ENCODE results near the gene XRCC3. TPM values are rescaled to one million over a fixed set of nuclear protein-coding genes. Genes with fewer than 3 reads are reported as not detected.

The XRCC3 gene
- total RNA-seq, 1 experiment from 2014 or later, result 46.7 TPM

DNA sequence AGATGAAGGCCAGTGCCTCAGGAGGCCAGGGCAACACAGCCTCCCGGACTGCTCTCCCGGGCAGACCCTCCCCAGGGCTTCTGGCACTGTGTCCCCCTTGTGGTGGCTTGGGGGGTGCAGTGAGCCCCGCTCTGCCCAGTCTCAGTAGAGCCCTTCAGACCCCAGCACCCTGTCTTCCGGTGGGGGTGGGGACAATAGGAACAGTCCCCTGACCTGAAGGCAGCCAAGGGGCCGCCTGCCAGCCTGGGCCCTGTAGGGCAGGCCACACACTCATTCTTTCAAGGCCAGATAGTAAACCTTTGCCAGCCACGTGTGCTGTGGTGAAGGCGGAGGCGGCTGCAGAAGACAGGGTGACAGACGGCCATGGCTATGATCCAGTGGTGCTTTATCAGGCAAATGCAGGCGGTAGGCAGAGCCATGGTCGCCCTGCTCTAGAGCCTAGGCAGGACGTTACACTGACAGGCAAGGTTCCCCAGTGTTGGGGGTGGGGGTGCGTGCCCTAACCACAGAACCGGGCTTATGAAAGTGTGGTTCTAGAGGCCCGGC is 15.3 kb upstream of the XRCC3 start (continued):
- no peak for TF ChIP-seq ZNF263 (CRISPR knock-in tag; IDR thresholded peaks at IDR 0.05; ENCODE audit: low read depth)

DNA sequence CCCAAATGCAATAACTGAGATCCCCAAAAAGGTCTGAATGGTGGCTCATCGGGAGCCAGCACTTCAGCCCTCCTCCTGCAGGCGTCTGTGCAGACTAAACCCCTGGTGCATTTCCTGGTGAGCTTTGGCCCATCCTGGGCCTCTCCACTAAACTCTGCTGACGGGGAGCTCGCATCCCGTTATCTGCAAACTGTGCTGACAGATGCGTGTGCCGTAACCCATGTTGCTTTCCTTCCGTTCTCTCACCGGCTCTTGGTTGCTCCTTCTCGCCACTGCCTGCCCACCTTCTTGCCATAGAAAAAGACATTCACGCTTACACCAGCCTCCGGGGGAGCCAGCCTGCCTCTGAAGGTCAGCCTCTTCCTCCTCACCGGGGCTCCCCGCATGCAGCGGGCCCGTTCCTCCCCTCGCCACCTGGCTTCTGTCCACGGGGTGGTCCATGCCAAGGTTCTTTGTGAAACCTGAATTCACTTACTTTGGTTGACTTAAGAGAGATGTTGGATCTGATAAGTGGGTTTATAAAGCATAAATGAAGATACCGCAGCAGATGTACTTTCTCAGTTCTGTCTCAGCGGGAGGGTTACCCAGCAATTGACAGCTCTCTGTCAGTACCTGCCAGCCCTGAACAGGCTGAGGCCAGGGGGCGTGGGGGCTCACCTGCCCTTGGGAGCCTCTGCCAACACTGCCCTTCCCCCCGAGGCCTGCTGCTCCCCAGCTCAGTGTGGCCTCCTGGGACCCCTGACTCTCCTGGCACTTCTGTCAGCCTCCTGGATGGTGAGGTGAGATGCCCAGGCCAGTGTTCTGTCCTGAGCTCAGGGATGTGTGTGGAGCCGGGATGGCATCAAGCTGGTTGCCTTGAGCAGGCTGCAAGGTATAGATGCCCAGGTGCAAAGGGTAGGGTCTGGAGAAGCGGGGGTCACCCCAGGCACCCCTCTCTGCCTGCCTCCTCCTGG is 14.5 kb upstream of the XRCC3 start:
- DNase-seq (ENCODE audit: low spot score) (no peak), ATAC-seq (no peak)
- Mint-ChIP-seq H3K4me1 (no peaks in the 10 kb centered on the region), H3K4me3 (no peak overlapping the region), H3K27me3 (ENCODE audit: low read depth) (no peaks in the 10 kb centered on the region), H3K9me3 (no peaks in the 10 kb centered on the region), H3K36me3 (peaks cover 20% of the 10 kb centered on the region), H3K27ac (no peak overlapping the region)
- ChIA-PET CTCF (no interaction called here), POLR2A (no interaction called here)
- TF ChIP-seq ZNF263 (CRISPR knock-in tag; IDR thresholded peaks at IDR 0.05; ENCODE audit: low read depth) (no peak), ZNF416 (CRISPR knock-in tag; IDR thresholded peaks at IDR 0.05) (no peak)
- TF ChIP-seq, protein P1, sequence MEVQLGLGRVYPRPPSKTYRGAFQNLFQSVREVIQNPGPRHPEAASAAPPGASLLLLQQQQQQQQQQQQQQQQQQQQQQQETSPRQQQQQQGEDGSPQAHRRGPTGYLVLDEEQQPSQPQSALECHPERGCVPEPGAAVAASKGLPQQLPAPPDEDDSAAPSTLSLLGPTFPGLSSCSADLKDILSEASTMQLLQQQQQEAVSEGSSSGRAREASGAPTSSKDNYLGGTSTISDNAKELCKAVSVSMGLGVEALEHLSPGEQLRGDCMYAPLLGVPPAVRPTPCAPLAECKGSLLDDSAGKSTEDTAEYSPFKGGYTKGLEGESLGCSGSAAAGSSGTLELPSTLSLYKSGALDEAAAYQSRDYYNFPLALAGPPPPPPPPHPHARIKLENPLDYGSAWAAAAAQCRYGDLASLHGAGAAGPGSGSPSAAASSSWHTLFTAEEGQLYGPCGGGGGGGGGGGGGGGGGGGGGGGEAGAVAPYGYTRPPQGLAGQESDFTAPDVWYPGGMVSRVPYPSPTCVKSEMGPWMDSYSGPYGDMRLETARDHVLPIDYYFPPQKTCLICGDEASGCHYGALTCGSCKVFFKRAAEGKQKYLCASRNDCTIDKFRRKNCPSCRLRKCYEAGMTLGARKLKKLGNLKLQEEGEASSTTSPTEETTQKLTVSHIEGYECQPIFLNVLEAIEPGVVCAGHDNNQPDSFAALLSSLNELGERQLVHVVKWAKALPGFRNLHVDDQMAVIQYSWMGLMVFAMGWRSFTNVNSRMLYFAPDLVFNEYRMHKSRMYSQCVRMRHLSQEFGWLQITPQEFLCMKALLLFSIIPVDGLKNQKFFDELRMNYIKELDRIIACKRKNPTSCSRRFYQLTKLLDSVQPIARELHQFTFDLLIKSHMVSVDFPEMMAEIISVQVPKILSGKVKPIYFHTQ (CRISPR knock-in tag; IDR thresholded peaks at IDR 0.05), result no peak
- TF ChIP-seq, protein P2, sequence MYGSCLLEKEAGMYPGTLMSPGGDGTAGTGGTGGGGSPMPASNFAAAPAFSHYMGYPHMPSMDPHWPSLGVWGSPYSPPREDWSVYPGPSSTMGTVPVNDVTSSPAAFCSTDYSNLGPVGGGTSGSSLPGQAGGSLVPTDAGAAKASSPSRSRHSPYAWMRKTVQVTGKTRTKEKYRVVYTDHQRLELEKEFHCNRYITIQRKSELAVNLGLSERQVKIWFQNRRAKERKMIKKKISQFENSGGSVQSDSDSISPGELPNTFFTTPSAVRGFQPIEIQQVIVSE (CRISPR knock-in tag; IDR thresholded peaks at IDR 0.05; ENCODE audit: borderline replicate concordance), result no peak
- TF ChIP-seq, protein P3, sequence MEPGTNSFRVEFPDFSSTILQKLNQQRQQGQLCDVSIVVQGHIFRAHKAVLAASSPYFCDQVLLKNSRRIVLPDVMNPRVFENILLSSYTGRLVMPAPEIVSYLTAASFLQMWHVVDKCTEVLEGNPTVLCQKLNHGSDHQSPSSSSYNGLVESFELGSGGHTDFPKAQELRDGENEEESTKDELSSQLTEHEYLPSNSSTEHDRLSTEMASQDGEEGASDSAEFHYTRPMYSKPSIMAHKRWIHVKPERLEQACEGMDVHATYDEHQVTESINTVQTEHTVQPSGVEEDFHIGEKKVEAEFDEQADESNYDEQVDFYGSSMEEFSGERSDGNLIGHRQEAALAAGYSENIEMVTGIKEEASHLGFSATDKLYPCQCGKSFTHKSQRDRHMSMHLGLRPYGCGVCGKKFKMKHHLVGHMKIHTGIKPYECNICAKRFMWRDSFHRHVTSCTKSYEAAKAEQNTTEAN (CRISPR knock-in tag; IDR thresholded peaks at IDR 0.05), result no peak
- TF ChIP-seq, protein P4, sequence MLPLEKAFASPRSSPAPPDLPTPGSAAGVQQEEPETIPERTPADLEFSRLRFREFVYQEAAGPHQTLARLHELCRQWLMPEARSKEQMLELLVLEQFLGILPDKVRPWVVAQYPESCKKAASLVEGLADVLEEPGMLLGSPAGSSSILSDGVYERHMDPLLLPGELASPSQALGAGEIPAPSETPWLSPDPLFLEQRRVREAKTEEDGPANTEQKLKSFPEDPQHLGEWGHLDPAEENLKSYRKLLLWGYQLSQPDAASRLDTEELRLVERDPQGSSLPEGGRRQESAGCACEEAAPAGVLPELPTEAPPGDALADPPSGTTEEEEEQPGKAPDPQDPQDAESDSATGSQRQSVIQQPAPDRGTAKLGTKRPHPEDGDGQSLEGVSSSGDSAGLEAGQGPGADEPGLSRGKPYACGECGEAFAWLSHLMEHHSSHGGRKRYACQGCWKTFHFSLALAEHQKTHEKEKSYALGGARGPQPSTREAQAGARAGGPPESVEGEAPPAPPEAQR (CRISPR knock-in tag; IDR thresholded peaks at IDR 0.05), result no peak
- TF ChIP-seq, protein P5, sequence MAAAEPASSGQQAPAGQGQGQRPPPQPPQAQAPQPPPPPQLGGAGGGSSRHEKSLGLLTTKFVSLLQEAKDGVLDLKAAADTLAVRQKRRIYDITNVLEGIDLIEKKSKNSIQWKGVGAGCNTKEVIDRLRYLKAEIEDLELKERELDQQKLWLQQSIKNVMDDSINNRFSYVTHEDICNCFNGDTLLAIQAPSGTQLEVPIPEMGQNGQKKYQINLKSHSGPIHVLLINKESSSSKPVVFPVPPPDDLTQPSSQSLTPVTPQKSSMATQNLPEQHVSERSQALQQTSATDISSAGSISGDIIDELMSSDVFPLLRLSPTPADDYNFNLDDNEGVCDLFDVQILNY (CRISPR knock-in tag; IDR thresholded peaks at IDR 0.05), result no peak
- TF ChIP-seq, protein P6, sequence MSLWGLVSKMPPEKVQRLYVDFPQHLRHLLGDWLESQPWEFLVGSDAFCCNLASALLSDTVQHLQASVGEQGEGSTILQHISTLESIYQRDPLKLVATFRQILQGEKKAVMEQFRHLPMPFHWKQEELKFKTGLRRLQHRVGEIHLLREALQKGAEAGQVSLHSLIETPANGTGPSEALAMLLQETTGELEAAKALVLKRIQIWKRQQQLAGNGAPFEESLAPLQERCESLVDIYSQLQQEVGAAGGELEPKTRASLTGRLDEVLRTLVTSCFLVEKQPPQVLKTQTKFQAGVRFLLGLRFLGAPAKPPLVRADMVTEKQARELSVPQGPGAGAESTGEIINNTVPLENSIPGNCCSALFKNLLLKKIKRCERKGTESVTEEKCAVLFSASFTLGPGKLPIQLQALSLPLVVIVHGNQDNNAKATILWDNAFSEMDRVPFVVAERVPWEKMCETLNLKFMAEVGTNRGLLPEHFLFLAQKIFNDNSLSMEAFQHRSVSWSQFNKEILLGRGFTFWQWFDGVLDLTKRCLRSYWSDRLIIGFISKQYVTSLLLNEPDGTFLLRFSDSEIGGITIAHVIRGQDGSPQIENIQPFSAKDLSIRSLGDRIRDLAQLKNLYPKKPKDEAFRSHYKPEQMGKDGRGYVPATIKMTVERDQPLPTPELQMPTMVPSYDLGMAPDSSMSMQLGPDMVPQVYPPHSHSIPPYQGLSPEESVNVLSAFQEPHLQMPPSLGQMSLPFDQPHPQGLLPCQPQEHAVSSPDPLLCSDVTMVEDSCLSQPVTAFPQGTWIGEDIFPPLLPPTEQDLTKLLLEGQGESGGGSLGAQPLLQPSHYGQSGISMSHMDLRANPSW (CRISPR knock-in tag; conservative IDR thresholded peaks at IDR 0.05; ENCODE audit: low read depth), result no peak
- TF ChIP-seq, protein P7, sequence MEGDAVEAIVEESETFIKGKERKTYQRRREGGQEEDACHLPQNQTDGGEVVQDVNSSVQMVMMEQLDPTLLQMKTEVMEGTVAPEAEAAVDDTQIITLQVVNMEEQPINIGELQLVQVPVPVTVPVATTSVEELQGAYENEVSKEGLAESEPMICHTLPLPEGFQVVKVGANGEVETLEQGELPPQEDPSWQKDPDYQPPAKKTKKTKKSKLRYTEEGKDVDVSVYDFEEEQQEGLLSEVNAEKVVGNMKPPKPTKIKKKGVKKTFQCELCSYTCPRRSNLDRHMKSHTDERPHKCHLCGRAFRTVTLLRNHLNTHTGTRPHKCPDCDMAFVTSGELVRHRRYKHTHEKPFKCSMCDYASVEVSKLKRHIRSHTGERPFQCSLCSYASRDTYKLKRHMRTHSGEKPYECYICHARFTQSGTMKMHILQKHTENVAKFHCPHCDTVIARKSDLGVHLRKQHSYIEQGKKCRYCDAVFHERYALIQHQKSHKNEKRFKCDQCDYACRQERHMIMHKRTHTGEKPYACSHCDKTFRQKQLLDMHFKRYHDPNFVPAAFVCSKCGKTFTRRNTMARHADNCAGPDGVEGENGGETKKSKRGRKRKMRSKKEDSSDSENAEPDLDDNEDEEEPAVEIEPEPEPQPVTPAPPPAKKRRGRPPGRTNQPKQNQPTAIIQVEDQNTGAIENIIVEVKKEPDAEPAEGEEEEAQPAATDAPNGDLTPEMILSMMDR (IDR thresholded peaks at IDR 0.05), result no peak
- TF ChIP-seq, protein P8, sequence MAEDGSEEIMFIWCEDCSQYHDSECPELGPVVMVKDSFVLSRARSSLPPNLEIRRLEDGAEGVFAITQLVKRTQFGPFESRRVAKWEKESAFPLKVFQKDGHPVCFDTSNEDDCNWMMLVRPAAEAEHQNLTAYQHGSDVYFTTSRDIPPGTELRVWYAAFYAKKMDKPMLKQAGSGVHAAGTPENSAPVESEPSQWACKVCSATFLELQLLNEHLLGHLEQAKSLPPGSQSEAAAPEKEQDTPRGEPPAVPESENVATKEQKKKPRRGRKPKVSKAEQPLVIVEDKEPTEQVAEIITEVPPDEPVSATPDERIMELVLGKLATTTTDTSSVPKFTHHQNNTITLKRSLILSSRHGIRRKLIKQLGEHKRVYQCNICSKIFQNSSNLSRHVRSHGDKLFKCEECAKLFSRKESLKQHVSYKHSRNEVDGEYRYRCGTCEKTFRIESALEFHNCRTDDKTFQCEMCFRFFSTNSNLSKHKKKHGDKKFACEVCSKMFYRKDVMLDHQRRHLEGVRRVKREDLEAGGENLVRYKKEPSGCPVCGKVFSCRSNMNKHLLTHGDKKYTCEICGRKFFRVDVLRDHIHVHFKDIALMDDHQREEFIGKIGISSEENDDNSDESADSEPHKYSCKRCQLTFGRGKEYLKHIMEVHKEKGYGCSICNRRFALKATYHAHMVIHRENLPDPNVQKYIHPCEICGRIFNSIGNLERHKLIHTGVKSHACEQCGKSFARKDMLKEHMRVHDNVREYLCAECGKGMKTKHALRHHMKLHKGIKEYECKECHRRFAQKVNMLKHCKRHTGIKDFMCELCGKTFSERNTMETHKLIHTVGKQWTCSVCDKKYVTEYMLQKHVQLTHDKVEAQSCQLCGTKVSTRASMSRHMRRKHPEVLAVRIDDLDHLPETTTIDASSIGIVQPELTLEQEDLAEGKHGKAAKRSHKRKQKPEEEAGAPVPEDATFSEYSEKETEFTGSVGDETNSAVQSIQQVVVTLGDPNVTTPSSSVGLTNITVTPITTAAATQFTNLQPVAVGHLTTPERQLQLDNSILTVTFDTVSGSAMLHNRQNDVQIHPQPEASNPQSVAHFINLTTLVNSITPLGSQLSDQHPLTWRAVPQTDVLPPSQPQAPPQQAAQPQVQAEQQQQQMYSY (CRISPR knock-in tag; IDR thresholded peaks at IDR 0.05), result no peak

Data from WTC11 (cell line).